KOPT-K1 (cell line): ENCODE results near the gene RNF14.
"Not testable (repeated sequence)": the region's sequence is repeated elsewhere in the genome, so short reads cannot be mapped to it uniquely, and the experiment has no call there.

Source experiments
- H3K27ac ChIP-seq: fragments of 200-600 bp; sonication (generic); 2 replicates; pipeline ENCODE4 v1.5.1; 2016; ENCODE audit warnings: antibody characterized with exemption, mild to moderate bottlenecking, low read depth, low read length; ENCODE audit not compliant: poor library complexity, severe bottlenecking
- H3K36me3 ChIP-seq: fragments of 200-600 bp; sonication (generic); 2 replicates; pipeline ENCODE4 v1.5.1; 2017; ENCODE audit warnings: antibody characterized with exemption, mild to moderate bottlenecking, low read length, moderate library complexity; ENCODE audit not compliant: insufficient read depth
- H3K9me3 ChIP-seq: fragments of 200-600 bp; sonication (generic); 2 replicates; pipeline ENCODE4 v1.5.1; 2017; ENCODE audit warnings: antibody characterized with exemption, low read length, mild to moderate bottlenecking; ENCODE audit not compliant: insufficient read depth, poor library complexity, severe bottlenecking

The RNF14 gene

GRCh38 chr5:142033632-142034567 is 65.0 kb downstream of the RNF14 start:
- H3K27ac ChIP-seq, H3K9me3 ChIP-seq, H3K36me3 ChIP-seq: not testable (repeated sequence)

- Histone ChIP-seq H3K27ac (no peak overlapping the region), H3K36me3 (no peaks in the 10 kb centered on the region)
Measured at GRCh38 chr5:142034994-142035393, 66.1 kb downstream of the RNF14 start.

GRCh38 chr5:142036918-142037317 is 68.0 kb downstream of the RNF14 start:
- Histone ChIP-seq H3K36me3 (no peaks in the 10 kb centered on the region), H3K27ac (no peak overlapping the region), H3K9me3 (no peaks in the 10 kb centered on the region)

More at GRCh38 chr5:142034994-142035393, 66.1 kb downstream of the RNF14 start:
- H3K9me3 ChIP-seq: no peaks in the 10 kb centered on the region

GRCh38 chr5:142037599-142037998 is 68.7 kb downstream of the RNF14 start:
- not testable (repeated sequence) for H3K36me3 ChIP-seq, H3K9me3 ChIP-seq, H3K27ac ChIP-seq

GRCh38 chr5:142038735-142039134 is 69.8 kb downstream of the RNF14 start:
- no peaks in the 10 kb centered on the region for H3K9me3 ChIP-seq
- no peak overlapping the region for H3K27ac ChIP-seq
- H3K36me3 ChIP-seq: no peaks in the 10 kb centered on the region
